Measurements from ENCODE around the gene RAB40C. TPM values are rescaled to one million over a fixed set of nuclear protein-coding genes. Genes with fewer than 3 reads are reported as not detected.

The RAB40C gene
- polyA plus RNA-seq, 4 donors, result 12.4 to 32.9 (median 16.1) TPM

GRCh38 chr16:610513-611381, 20.9 kb downstream of the RAB40C start:
- DNase-seq (ENCODE audit: low read depth in 4 of 4, low spot score in 3 of 4), result no peak

GRCh38 chr16:615122-615521, 25.3 kb downstream of the RAB40C start:
- no peak for DNase-seq (ENCODE audit: low read depth in 4 of 4, low spot score in 3 of 4)

GRCh38 chr16:616733-617586, 27.1 kb downstream of the RAB40C start:
- DNase-seq (ENCODE audit: low read depth in 4 of 4, low spot score in 3 of 4), result no peak

GRCh38 chr16:617855-618254, 28.0 kb downstream of the RAB40C start:
- DNase-seq (ENCODE audit: low read depth in 4 of 4, low spot score in 3 of 4), result no peak

DNA sequence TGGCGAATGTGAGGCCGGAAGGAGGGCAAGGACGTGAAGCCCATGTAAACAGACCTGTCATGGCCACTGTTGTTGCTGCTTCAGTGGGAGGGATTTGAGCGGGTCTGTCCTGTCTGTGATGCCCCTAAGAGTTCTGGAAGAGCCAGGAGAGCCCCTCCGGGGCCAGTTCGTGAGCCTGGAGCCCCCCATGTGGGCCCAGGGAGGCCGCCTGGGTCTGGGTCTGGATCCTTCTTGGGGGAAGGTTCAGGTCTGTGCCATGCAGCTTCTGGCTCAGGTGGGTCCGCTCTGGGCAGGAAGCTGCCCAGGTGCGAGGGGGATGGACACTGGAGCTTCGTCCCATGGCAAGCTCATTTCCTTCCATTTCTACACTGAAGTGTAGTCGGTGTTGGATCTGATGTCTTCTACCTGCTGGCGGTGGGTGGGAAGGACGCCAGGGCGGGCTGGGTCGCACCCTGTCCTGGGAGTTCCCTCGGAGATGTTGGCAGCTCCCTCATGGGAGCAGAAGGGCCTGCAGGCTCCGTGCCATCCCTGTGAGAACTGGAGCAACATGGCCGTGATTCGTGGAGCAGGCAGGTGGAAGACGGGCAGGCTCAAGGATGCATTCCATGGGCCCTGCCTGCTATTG, 29.7 kb downstream of the RAB40C start:
- DNase-seq (ENCODE audit: low read depth in 4 of 4, low spot score in 3 of 4), result no peak

DNA sequence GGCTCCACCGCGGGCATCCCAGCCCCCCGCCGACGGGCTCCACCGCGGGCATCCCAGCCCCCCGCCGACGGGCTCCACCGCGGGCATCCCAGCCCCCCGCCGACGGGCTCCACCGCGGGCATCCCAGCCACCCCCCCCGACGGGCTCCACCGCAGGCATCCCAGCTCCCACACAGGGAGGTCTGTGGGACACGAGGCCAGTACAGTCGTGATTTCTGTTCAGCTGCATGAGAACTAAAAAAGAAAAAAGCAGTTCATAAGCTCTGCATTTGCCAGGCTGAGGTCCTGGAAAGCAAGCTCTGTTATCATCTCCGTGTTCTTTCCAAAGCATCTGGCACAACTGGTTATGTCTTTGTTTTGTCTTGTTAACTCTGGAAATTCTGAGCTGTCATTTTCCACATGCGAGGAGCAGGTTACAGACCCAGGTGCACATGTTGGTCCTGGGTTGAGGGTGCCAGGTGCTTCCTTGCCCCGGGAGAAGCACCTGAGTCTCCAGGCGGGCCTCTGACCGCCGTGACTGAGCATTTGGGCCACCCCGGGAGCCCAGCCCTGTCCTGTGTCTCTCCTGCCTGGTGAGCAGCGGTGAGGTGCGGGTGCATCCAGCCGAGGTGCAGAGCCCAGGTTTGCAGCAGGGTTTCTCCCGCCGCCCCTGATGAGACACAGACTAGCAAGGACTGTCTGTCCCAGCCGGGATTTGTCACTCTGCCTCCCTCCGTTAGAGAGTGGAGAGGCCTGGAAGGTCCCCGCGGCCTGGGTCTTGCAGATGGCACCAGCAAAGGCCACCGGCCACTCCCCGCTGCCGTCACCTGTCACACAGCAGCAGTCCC, 31.0 kb downstream of the RAB40C start:
- no peak for DNase-seq (ENCODE audit: low read depth in 4 of 4, low spot score in 3 of 4)

DNA sequence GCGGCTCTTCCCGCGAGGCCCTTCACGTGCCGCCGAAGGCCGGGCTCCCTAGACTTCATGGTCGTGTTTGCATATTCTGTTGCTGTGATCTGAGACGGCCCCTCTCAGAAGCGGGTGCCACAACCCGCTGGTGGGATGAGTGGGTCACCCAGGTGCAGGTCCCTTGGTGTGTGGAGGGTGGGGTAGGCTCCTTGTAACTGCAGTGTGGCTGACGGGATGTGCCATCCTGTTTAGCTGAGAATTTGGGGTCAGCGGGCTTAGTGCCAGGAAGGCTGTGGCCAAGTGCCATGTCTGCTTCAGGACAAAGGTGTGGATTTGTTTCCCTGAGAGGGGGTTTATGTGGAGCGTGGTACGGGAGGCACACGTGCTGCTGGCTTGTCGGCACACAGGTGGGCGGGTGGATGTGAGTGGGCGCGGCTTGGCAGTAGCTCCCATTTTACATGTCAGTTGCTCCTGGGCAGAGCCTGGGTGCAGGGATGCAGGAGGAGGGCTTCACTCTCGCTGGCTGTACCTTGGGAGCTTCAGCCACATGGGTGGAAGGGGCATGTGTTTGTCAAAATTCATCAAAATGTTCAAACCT, 31.8 kb downstream of the RAB40C start:
- no peak for DNase-seq (ENCODE audit: low read depth in 4 of 4, low spot score in 3 of 4)

DNA sequence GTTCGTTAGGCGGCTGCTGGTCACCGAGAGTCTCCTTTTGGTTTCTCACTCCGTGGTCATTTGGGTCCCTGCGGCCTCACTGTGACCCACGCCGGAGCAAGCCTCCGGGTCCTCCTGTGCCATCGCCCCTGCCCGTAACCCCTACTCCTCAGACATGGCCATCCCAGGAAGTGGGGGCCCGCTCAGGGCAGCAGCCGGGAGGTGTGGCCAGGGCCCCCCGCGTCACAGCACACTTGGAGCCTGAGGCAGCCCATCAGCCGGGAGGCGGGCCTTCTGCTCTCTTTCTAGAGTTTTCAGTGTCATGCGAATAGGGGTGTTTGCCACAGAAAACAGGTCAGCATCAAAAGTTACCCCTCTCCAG, 33.0 kb downstream of the RAB40C start:
- DNase-seq (ENCODE audit: low read depth in 4 of 4, low spot score in 3 of 4), result no peak

- no peak for DNase-seq (ENCODE audit: low read depth in 4 of 4, low spot score in 3 of 4)
Observed at GRCh38 chr16:624526-625070, 34.7 kb downstream of the RAB40C start.

- DNase-seq (ENCODE audit: low read depth in 4 of 4, low spot score in 3 of 4), result no peak
Observed at GRCh38 chr16:625117-625976, 35.5 kb downstream of the RAB40C start.

- DNase-seq (ENCODE audit: low read depth in 4 of 4, low spot score in 3 of 4), result no peak
Observed at GRCh38 chr16:625977-626765, 36.3 kb downstream of the RAB40C start.

- DNase-seq (ENCODE audit: low read depth in 4 of 4, low spot score in 3 of 4), result no peak
Observed at GRCh38 chr16:626787-627453, 37.1 kb downstream of the RAB40C start.

DNA sequence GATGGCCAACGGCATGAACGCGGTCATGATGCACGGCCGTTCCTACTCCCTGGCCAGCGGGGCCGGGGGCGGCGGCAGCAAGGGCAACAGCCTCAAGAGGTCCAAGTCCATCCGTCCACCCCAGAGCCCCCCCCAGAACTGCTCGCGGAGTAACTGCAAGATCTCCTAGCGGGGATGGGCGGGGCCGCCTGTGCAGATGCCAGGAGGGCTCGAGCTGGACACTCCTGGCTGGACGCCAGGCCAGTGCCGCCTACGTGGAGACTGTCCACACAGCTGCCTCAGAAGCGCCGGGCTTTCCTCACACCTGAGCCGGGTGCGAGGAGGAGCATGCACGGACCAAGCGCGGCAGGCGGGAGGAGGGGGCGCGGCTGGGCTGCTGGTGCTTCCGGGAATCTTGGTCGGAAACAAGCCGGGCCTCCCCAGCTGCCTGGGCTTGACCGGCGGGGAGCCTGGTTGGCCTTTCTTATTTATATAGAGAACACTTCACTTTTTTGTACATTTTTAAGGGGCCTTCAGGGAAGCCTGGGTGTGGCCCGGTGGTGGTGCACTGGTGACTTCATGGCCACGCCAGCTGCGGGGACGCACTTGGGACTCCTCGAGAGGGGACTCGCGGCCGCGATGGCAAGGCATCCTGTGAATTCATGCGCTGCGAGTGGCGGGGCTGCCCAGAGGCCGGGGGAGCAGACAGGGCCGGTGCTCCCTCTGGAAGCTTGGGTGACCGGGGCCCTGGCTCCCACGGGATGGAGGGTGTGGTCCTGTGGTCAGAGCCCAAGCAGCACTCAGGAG, 37.8 kb downstream of the RAB40C start:
- no peak for DNase-seq (ENCODE audit: low read depth in 4 of 4, low spot score in 3 of 4)

DNA sequence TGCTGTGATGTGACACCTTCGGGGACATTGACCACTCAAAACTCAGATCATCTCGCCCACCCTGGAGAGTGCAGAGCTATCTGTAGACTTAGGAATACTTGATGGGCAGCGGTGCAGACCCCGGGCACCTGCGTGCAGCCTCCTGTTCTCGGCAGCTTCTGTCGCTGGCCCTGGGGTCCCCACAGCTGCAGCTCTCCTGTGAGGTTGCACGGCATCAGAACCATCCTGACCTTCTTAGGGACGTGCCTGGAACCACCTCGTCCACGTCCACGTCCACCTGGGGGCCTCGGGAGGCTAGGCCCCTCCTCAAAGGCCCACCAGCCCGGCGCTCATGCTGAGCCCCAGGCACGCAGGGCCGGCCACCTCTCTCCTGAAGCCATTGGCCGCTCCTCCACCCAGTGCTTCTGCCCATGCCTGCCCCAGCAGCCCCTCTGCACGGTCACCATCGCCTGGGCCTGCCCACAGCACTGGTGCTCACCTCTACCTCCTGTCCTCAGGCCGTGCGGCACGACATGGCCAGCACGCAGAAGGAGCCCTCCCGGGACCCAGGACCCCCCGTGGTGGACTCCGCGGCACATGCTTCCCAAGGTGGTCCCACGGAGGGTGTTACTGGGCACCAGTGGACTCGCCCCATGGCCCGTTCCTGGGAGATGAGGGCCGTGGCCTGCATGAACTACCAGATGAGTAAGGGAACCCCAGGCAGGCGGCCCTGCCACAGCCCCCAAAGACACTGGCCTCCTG, 38.6 kb downstream of the RAB40C start:
- no peak for DNase-seq (ENCODE audit: low read depth in 4 of 4, low spot score in 3 of 4)

GRCh38 chr16:629185-629832, 39.4 kb downstream of the RAB40C start:
- no peak for DNase-seq (ENCODE audit: low read depth in 4 of 4, low spot score in 3 of 4)

DNA sequence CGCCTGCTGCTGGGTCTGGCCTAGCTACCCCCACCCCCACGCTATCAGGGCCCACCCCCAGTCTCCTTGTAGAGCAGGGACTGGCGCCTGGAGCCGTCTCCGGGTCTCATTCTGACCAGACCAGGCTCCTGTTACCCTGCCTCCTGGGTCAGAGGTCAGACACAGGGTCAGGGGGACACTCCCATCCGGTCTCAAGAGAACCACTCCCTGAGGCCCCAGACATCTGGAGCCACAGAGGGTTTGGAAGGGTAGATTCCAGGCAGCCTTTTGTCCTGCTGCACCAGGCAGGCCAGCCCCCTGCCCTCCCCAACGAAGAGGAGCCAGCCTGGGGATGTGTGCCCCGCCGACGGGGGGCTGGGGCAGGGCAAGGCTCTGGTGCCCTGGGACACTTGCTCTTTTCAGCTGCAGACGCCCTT, 40.0 kb downstream of the RAB40C start:
- DNase-seq (ENCODE audit: low read depth in 4 of 4, low spot score in 3 of 4), result no peak
